ENCODE measurements around the gene LSAMP. TPM values are rescaled to one million over a fixed set of nuclear protein-coding genes. Genes with fewer than 3 reads are reported as not detected.

LSAMP gene
- total RNA-seq, 1 donor from 2014 or later = 1.1 TPM

DNA sequence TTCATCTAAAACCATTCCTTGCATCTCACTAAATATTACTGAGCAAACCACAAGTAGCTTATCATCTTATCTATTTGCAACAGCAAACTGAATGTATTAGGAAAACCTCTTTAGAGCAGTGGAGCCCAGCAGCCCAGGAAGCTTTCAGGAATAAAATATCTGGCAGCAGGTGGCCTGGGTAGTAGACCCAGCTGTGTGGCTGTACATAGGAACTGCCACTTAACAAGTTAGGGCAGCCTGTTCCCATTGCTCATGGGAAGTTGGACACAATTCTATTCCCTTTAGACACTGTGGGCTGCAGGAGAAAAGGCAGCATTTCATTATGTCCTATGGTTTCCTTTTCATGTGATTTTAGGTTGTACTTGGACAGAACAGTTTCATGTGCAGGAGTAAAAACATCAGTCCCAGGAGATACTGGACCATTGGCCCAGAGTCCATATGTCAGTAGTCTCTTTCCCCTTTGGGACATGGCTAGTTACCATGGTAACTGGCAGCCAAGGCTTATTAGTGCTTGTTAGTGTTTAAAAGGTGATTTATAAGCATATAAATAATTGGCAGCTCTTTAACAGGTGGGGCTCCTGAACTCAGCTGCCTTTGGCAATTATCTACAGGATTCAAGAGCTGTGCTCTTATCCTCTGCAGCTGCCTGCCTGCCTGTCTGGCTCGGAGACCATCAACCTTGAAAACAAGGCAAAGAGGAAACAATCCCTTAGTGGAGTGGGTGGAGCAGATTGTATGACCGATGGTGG lies 28.9 kb upstream of the LSAMP start:
- Mint-ChIP-seq H3K27ac (ENCODE audit: unreplicated experiment) (no peak overlapping the region), H3K4me1 (ENCODE audit: low read depth) (peaks cover 12% of the 10 kb centered on the region), H3K9me3 (ENCODE audit: low read depth) (peaks cover 8% of the 10 kb centered on the region), H3K27me3 (ENCODE audit: low read depth) (no peaks in the 10 kb centered on the region), H3K36me3 (ENCODE audit: low read depth) (no peaks in the 10 kb centered on the region), H3K4me3 (ENCODE audit: unreplicated experiment) (no peak overlapping the region)
- TF ChIP-seq, protein P1, sequence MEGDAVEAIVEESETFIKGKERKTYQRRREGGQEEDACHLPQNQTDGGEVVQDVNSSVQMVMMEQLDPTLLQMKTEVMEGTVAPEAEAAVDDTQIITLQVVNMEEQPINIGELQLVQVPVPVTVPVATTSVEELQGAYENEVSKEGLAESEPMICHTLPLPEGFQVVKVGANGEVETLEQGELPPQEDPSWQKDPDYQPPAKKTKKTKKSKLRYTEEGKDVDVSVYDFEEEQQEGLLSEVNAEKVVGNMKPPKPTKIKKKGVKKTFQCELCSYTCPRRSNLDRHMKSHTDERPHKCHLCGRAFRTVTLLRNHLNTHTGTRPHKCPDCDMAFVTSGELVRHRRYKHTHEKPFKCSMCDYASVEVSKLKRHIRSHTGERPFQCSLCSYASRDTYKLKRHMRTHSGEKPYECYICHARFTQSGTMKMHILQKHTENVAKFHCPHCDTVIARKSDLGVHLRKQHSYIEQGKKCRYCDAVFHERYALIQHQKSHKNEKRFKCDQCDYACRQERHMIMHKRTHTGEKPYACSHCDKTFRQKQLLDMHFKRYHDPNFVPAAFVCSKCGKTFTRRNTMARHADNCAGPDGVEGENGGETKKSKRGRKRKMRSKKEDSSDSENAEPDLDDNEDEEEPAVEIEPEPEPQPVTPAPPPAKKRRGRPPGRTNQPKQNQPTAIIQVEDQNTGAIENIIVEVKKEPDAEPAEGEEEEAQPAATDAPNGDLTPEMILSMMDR (IDR thresholded peaks at IDR 0.05) = no peak
- DNase-seq (ENCODE audit: low spot score) = no peak

DNA sequence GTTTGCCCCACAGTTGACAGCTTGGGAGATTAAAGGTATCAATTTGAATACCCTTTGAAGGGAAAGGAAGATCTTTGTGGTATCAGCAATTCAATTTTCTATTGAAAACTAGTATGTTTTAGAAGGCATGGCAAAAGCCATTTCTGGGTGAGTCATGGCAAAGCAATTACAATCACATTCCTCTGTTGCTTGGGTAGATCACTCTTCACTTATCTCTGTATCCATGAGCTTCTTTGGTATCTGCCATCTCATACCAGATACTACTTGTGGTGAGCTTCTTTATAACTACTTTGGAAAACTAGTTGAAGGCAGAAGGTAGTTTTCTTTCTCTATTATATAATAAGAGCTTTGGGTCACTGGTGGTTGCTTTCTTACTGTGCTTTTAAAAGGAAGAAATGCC lies 28.3 kb upstream of the LSAMP start:
- Mint-ChIP-seq H3K9me3 (ENCODE audit: low read depth) (peaks cover 8% of the 10 kb centered on the region), H3K4me1 (ENCODE audit: low read depth) (peaks cover 12% of the 10 kb centered on the region), H3K4me3 (ENCODE audit: unreplicated experiment) (no peak overlapping the region), H3K27ac (ENCODE audit: unreplicated experiment) (no peak overlapping the region), H3K27me3 (ENCODE audit: low read depth) (no peaks in the 10 kb centered on the region), H3K36me3 (ENCODE audit: low read depth) (no peaks in the 10 kb centered on the region)
- no peak for DNase-seq (ENCODE audit: low spot score)
- TF ChIP-seq, protein P1 (IDR thresholded peaks at IDR 0.05) = no peak

DNA sequence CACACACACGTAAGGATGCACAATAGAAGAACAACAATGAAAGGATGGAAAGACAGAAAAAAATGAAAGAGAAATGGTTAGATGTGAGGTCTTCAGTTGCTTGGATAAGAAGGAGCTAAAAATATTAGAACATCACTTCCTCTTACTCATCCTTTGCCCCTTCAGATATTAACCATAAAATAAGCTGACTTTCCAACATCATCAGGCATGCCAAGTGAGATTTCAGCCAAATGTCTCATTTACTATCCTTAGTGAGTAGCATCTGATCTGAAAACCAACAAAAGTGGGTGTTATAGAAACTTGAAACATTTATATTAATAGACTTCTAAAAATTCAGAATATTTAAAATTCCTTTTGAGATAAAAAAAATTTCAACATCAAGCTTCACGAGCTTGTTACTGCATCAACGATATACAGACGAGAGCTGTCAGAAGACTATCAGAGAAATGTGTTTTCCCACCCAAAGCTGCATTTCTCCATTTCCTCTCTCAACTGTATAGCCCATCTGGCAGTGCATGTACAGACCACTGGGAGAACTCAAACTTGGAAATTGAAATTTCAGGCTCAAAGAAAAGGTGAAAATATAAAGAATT lies 25.4 kb upstream of the LSAMP start:
- DNase-seq (ENCODE audit: low spot score) = no peak
- peaks cover 12% of the 10 kb centered on the region for H3K4me1 Mint-ChIP-seq (ENCODE audit: low read depth)
- TF ChIP-seq, protein P1 (IDR thresholded peaks at IDR 0.05) = no peak
- no peak overlapping the region for H3K27ac Mint-ChIP-seq (ENCODE audit: unreplicated experiment)
- H3K4me3 Mint-ChIP-seq (ENCODE audit: unreplicated experiment) = no peak overlapping the region
- H3K36me3 Mint-ChIP-seq (ENCODE audit: low read depth) = no peaks in the 10 kb centered on the region
- H3K27me3 Mint-ChIP-seq (ENCODE audit: low read depth) = no peaks in the 10 kb centered on the region
- no peaks in the 10 kb centered on the region for H3K9me3 Mint-ChIP-seq (ENCODE audit: low read depth)

DNA sequence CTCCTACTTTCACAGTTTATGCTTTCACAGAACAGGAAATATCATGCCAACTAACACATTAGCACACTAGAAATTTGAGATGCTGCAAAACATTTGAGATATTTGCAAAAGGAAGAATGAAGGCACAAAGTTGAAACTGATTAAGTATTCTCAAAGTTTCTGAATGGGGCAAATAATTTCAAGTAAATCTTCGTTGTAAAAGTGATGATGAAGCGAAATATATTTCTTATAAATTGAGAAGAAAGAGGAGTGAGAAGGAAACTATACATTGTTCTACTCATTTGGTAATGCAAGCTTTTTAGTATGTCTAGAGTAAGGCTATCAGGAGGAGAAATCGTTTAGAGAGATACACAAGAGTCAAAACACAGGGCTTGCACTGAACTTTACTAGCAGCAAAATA lies 24.3 kb upstream of the LSAMP start:
- Mint-ChIP-seq H3K36me3 (ENCODE audit: low read depth) (no peaks in the 10 kb centered on the region), H3K4me1 (ENCODE audit: low read depth) (peaks cover 6% of the 10 kb centered on the region), H3K9me3 (ENCODE audit: low read depth) (no peaks in the 10 kb centered on the region), H3K27ac (ENCODE audit: unreplicated experiment) (no peak overlapping the region), H3K4me3 (ENCODE audit: unreplicated experiment) (no peak overlapping the region), H3K27me3 (ENCODE audit: low read depth) (peaks cover 1% of the 10 kb centered on the region)
- TF ChIP-seq, protein P1 (IDR thresholded peaks at IDR 0.05) = no peak
- DNase-seq (ENCODE audit: low spot score) = no peak

DNA sequence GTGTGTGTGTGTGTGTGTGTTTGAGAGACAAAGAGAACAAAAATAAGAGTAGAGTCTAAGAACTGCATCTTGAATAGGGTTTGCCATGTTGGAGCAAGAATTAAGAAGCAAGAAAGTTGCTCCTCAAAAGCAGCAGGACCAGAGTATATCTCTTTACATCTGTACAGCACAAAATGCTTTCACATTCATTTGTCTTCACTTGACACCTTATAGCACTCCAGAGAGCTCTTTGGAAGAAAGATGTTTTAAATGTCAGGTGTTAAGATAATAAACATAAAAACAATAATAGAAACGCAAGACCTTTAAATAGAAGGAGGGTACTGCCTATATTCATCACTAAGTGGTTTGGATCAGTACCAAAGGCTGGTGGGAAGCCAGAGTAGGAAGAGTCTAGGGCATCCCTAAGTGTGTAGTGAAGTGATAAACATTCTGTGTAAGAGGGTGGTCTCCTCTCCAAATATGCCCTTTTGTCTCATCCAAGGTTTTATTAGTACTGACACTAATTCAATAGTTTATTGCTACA lies 19.1 kb upstream of the LSAMP start:
- no peak overlapping the region for H3K27ac Mint-ChIP-seq (ENCODE audit: unreplicated experiment)
- no peak overlapping the region for H3K4me3 Mint-ChIP-seq (ENCODE audit: unreplicated experiment)
- H3K9me3 Mint-ChIP-seq (ENCODE audit: low read depth) = no peaks in the 10 kb centered on the region
- TF ChIP-seq, protein P1 (IDR thresholded peaks at IDR 0.05) = no peak
- no peak for DNase-seq (ENCODE audit: low spot score)
- peaks cover 5% of the 10 kb centered on the region for H3K27me3 Mint-ChIP-seq (ENCODE audit: low read depth)
- H3K4me1 Mint-ChIP-seq (ENCODE audit: low read depth) = no peaks in the 10 kb centered on the region
- no peaks in the 10 kb centered on the region for H3K36me3 Mint-ChIP-seq (ENCODE audit: low read depth)
